Prostate gland (tissue), 2 donors: ENCODE data around the gene CELF2.

Experiments
- POLR2A ChIP-seq: fragments of 450-650 bp; IDR thresholded peaks from one replicate; pipeline ENCODE4 v1.6.1; 2016; ENCODE audit warnings: antibody characterized with exemption, mild to moderate bottlenecking
- POLR2AphosphoS5 ChIP-seq: sonication (generic); formaldehyde crosslinking; IDR thresholded peaks from one replicate; pipeline ENCODE4 v1.6.1; 2017; ENCODE audit warnings: antibody characterized with exemption
- TF ChIP-seq, protein P1 (sequence below), 4 experiments: fragments of 200-600 bp in 2 of 4; fragments of 450-650 bp in 2 of 4; sonication (generic) in 2 of 4; IDR thresholded peaks; 1 replicate in 3 of 4; 2 replicates in 1 of 4; pipeline ENCODE4 v1.5.1; 2016 to 2019; ENCODE audit warnings: antibody characterized with exemption in 4 of 4, mild to moderate bottlenecking in 2 of 4, moderate library complexity in 2 of 4

DNA sequence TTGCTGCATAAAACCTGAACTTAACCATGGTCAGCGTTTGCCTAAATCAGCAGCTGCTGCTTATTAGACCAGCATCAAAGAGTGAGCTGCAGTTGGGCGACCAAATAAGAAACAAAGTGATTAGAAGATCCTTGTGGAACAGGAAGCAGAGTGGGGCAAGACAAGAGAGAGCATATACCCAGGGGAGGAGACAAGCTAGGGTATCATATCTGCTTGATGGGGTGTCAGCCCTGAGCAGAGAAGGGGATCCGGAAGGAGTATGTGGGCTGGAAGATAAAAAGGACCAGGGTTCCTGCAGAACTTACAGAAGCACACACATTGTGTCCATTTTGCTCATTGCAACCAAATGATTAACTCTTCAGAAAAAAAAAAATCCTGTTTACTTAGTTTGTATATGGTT, 213.6 kb downstream of the CELF2 start:
- TF ChIP-seq, protein P1, sequence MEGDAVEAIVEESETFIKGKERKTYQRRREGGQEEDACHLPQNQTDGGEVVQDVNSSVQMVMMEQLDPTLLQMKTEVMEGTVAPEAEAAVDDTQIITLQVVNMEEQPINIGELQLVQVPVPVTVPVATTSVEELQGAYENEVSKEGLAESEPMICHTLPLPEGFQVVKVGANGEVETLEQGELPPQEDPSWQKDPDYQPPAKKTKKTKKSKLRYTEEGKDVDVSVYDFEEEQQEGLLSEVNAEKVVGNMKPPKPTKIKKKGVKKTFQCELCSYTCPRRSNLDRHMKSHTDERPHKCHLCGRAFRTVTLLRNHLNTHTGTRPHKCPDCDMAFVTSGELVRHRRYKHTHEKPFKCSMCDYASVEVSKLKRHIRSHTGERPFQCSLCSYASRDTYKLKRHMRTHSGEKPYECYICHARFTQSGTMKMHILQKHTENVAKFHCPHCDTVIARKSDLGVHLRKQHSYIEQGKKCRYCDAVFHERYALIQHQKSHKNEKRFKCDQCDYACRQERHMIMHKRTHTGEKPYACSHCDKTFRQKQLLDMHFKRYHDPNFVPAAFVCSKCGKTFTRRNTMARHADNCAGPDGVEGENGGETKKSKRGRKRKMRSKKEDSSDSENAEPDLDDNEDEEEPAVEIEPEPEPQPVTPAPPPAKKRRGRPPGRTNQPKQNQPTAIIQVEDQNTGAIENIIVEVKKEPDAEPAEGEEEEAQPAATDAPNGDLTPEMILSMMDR (IDR thresholded peaks at IDR 0.05) = no peak
- TF ChIP-seq POLR2A = no peak
- no peak for TF ChIP-seq POLR2AphosphoS5
